ENCODE results near the gene WNT10A. TPM values are rescaled to one million over a fixed set of nuclear protein-coding genes. Genes with fewer than 3 reads are reported as not detected.

WNT10A gene
- polyA plus RNA-seq, 1 of the 3 experiments (the other 2 are of a cell fraction), result 0.02 TPM

DNA sequence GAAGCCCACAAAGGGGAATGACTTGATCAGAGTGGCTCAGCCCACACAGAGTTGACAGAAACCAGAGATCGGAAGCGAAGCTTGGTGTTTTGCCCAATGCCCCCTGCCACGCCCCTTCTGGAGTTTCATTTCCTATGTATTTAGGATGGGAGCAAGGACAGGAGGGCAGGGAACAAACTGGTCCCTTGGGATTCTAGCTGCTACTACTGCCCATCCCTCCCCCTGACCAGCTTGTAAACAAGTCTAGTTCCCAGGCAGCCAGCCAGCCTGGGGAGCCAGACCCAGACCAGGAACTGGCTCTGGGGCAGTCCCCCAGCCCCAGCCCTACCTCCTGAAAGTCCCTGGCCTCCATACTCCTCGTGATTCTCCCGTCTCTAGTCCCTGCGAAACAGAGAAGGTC is 12.8 kb upstream of the WNT10A start:
- CTCF ChIA-PET, result interaction anchor here (1.0 to 22.5 kb wide), 2 partner anchors 8 to 24 kb away, joined by 3 to 795 read pairs; no protein-coding TSS in a partner anchor
- H3K4me1 ChIP-seq (ENCODE audit: control insufficient read depth in 1 of 2, insufficient read depth in 2 of 2, low read depth in 1 of 2, low read length in 1 of 2), result peaks cover 0 to 21% of the 10 kb centered on the region in 2 experiments; a peak in 1 of 4 replicates
- no peaks in the 10 kb centered on the region for H4K20me1 ChIP-seq (ENCODE audit: insufficient read depth)
- H3K9me3 ChIP-seq, result no peaks in the 10 kb centered on the region
- POLR2A ChIA-PET, result interaction anchor here (0.8 kb wide), 1 partner anchor 11 kb away, joined by 3 read pairs; no protein-coding TSS in a partner anchor
- 47% methylated on average over 6 of the region's 6 CpGs for WGBS (ENCODE audit: low lambda C conversion rate)
- H3K9me2 ChIP-seq, result no peaks in the 10 kb centered on the region
- peaks cover 20% of the 10 kb centered on the region; the same call in 1 of the 2 replicates for H3K27me3 ChIP-seq (ENCODE audit: insufficient read depth)
- no peak overlapping the region for H3K9ac ChIP-seq
- H3F3A ChIP-seq (replicated peaks; ENCODE audit: insufficient read depth), result no peaks in the 10 kb centered on the region
- no peak overlapping the region for H3K4me3 ChIP-seq (ENCODE audit: low read depth in 2 of 2, low read length in 1 of 2)
- no peak overlapping the region for H3K4me2 ChIP-seq
- DNase-seq, result no peak
- H3K79me2 ChIP-seq (ENCODE audit: insufficient read depth), result no peaks in the 10 kb centered on the region
- H3K27ac ChIP-seq (ENCODE audit: low read depth in 2 of 2, low read length in 1 of 2), result no peak overlapping the region
- TF ChIP-seq PBX3 (IDR thresholded peaks at IDR 0.05) (no peak), TEAD4 (IDR thresholded peaks at IDR 0.05; ENCODE audit: borderline replicate concordance, insufficient read depth) (no peak), GATA2 (CRISPR knock-in tag; IDR thresholded peaks at IDR 0.05) (no peak), EZH2phosphoT487 (IDR thresholded peaks at IDR 0.05; ENCODE audit: borderline replicate concordance, low read depth) (no peak), FOXM1 (IDR thresholded peaks at IDR 0.05; ENCODE audit: low read depth) (no peak), SMC3 (IDR thresholded peaks at IDR 0.05; ENCODE audit: low read depth, low read length) (no peak), RXRA (IDR thresholded peaks at IDR 0.05; ENCODE audit: borderline replicate concordance, low read depth) (no peak), IRF3 (IDR thresholded peaks at IDR 0.05; ENCODE audit: low read depth, low read length) (no peak), GABPA (IDR thresholded peaks at IDR 0.05; ENCODE audit: low read depth) (no peak), MXI1 (IDR thresholded peaks at IDR 0.05; ENCODE audit: low read depth, low read length) (no peak), RCOR1 (IDR thresholded peaks at IDR 0.05; ENCODE audit: low read length) (no peak), REST (IDR thresholded peaks at IDR 0.05; ENCODE audit: low read depth, low read length) (no peak), MEF2A (IDR thresholded peaks at IDR 0.05; ENCODE audit: borderline replicate concordance, low read depth) (no peak), USF2 (IDR thresholded peaks at IDR 0.05; ENCODE audit: borderline replicate concordance, low read depth, low read length) (no peak), ELF1 (IDR thresholded peaks at IDR 0.05) (no peak), EP300 (IDR thresholded peaks at IDR 0.05; ENCODE audit: borderline replicate concordance in 1 of 2, low read depth in 1 of 2, low read length in 1 of 2) (no peak)
- no peak overlapping the region for H2AFZ ChIP-seq (ENCODE audit: low read depth)
- H3K36me3 ChIP-seq (replicated peaks in 1 of 2; ENCODE audit: control insufficient read depth in 1 of 2, insufficient read depth in 2 of 2, low read length in 1 of 2), result no peaks in the 10 kb centered on the region

Data from SK-N-SH (cell line).